PC-3 (cell line): ENCODE measurements around the gene MRPL20.

Source experiments
- EZH2phosphoT487 ChIP-seq: fragments of 300-600 bp; sonication (generic); IDR thresholded peaks from 2 replicates; pipeline ENCODE4 v1.6.1; 2018; ENCODE audit warnings: mild to moderate bottlenecking, antibody characterized with exemption, low read length, borderline replicate concordance
- TF ChIP-seq, protein P1 (sequence below): fragments of 300-600 bp; sonication (generic); conservative IDR thresholded peaks from 2 replicates; pipeline ENCODE4 v1.5.1; 2017; ENCODE audit warnings: antibody characterized with exemption, low read depth, mild to moderate bottlenecking, low read length

DNA sequence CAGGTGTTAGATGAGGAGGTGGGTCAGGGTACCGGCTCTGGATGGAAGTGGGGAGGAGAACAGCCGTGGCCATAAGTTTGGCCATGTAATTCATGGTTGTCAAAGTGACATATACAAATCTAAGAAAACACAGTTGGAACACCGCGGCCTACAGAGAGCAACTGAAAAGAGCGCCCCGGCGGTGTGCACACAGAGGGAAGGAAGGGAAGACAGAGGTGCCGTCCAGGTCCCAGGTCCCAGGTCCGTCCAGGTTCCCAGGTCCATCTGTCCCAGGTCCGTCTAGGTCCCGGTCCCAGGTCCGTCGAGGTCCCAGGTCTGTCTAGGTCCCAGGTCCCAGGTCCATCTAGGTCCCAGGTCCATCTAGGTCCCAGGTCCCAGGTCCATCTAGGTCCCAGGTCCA lies 4.5 kb upstream of the MRPL20 start:
- TF ChIP-seq, protein P1, sequence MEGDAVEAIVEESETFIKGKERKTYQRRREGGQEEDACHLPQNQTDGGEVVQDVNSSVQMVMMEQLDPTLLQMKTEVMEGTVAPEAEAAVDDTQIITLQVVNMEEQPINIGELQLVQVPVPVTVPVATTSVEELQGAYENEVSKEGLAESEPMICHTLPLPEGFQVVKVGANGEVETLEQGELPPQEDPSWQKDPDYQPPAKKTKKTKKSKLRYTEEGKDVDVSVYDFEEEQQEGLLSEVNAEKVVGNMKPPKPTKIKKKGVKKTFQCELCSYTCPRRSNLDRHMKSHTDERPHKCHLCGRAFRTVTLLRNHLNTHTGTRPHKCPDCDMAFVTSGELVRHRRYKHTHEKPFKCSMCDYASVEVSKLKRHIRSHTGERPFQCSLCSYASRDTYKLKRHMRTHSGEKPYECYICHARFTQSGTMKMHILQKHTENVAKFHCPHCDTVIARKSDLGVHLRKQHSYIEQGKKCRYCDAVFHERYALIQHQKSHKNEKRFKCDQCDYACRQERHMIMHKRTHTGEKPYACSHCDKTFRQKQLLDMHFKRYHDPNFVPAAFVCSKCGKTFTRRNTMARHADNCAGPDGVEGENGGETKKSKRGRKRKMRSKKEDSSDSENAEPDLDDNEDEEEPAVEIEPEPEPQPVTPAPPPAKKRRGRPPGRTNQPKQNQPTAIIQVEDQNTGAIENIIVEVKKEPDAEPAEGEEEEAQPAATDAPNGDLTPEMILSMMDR = no peak
- no peak for TF ChIP-seq EZH2phosphoT487
